ENCODE data around the gene ZC3H18. TPM values are rescaled to one million over a fixed set of nuclear protein-coding genes. Genes with fewer than 3 reads are reported as not detected.

Gene ZC3H18
- total and polyA plus RNA-seq, 12 donors: 18.3 to 28.7 (median 22.0) TPM

- peaks cover 10 to 28% (median 23%) of the 10 kb centered on the region in 9 donors for H3K4me1 ChIP-seq
- intact Hi-C loops (cut with DNase I): no loop called here
- TF ChIP-seq CTCF (IDR thresholded peaks at IDR 0.05): no peak
- DNase-seq (no peak), ATAC-seq (no peak)
- H3K27me3 ChIP-seq: no peaks in the 10 kb centered on the region
- H3K27ac ChIP-seq: no peak overlapping the region
- H3K4me3 ChIP-seq: no peak overlapping the region
- no peaks in the 10 kb centered on the region for H3K9me3 ChIP-seq
- 87 to 91% methylated on average over 28 of the region's 28 CpGs for WGBS, 2 donors
- peaks cover 0 to 58% (median 14%) of the 10 kb centered on the region in 9 donors for H3K36me3 ChIP-seq
Measured at GRCh38 chr16:88654363-88655052, 84.3 kb downstream of the ZC3H18 start.

GRCh38 chr16:88655053-88655732 lies 85.0 kb downstream of the ZC3H18 start:
- no peak for ATAC-seq
- 97% methylated on average over 50 of the region's 50 CpGs for WGBS, 2 donors
- Histone ChIP-seq H3K4me3 (no peak overlapping the region), H3K9me3 (no peaks in the 10 kb centered on the region), H3K27me3 (no peaks in the 10 kb centered on the region), H3K4me1 (peaks cover 10 to 21% (median 16%) of the 10 kb centered on the region in 9 donors), H3K36me3 (peaks cover 0 to 58% (median 14%) of the 10 kb centered on the region in 9 donors), H3K27ac (no peak overlapping the region)
- no peak for DNase-seq
- no peak for TF ChIP-seq CTCF (IDR thresholded peaks at IDR 0.05)
- intact Hi-C loops (cut with DNase I): no loop called here

- Histone ChIP-seq H3K9me3 (no peaks in the 10 kb centered on the region), H3K27me3 (no peaks in the 10 kb centered on the region), H3K36me3 (peaks cover 0 to 58% (median 14%) of the 10 kb centered on the region in 9 donors), H3K4me3 (no peak overlapping the region), H3K4me1 (peaks cover 10 to 16% (median 12%) of the 10 kb centered on the region in 9 donors), H3K27ac (no peak overlapping the region)
- no peak for ATAC-seq
- TF ChIP-seq CTCF (IDR thresholded peaks at IDR 0.05): no peak
- no peak for DNase-seq
- intact Hi-C loops (cut with DNase I): no loop called here
- 92 to 93% methylated on average over 29 of the region's 29 CpGs for WGBS, 2 donors
Measured at GRCh38 chr16:88655733-88656281, 85.6 kb downstream of the ZC3H18 start.

- Histone ChIP-seq H3K9me3 (no peaks in the 10 kb centered on the region), H3K27me3 (no peaks in the 10 kb centered on the region), H3K27ac (no peak overlapping the region), H3K36me3 (peaks cover 0 to 58% (median 14%) of the 10 kb centered on the region in 9 donors), H3K4me3 (no peak overlapping the region), H3K4me1 (peaks cover 4 to 16% (median 9%) of the 10 kb centered on the region in 9 donors)
- intact Hi-C loops (cut with DNase I): no loop called here
- DNase-seq: no peak
- WGBS, 2 donors: 89 to 93% methylated on average over 24 to 25 of the region's 25 CpGs
- no peak for TF ChIP-seq CTCF (IDR thresholded peaks at IDR 0.05)
- no peak for ATAC-seq
Measured at GRCh38 chr16:88656291-88656980, 86.2 kb downstream of the ZC3H18 start.
